Right ventricle myocardium inferior (tissue), 1 donor: Measurements from ENCODE around the gene FAM81A. TPM values are rescaled to one million over a fixed set of nuclear protein-coding genes. Genes with fewer than 3 reads are reported as not detected.
"Not testable (repeated sequence)": the region's sequence is repeated elsewhere in the genome, so short reads cannot be mapped to it uniquely, and the experiment has no call there.

Source experiments
- ATAC-seq: fragments of 200-7000 bp; cut with Tn5 transposase; one replicate; pipeline ENCODE4 v1.9.1; 2020; ENCODE audit warnings: mild to moderate bottlenecking, moderate library complexity
- DNase-seq: peaks from one replicate; pipeline ENCODE4 v3.0.0; 2021; ENCODE audit errors: missing footprints
- intact Hi-C: fragments of 100-400 bp; cut with DNase I; formaldehyde crosslinking; loops from one replicate; pipeline ENCODE4 v1.11.0; 2022
- long read RNA-seq: library from polyadenylated mRNA; unstranded; transcript quantifications from one replicate; pipeline ENCODE4 v2.0.0, GENCODE V29; 2021
- total RNA-seq: library from RNA; stranded (reverse); fragmentation: NEBNext Ultra II Directional; extraction: Animal tissue kit (Norgen Biotek cat#: 25700); gene quantifications from one replicate; pipeline ENCODE4 v1.2.1, GENCODE V29; 2021
- donor health status: DM: no; HTN: yes; CAD: no; lungs with severe emphysema.

The FAM81A gene
- 11.0 TPM for total RNA-seq
- long read RNA-seq, partial matches to known transcripts, result 2 of 6 reads
- long read RNA-seq, other reads (novel, unspliced or antisense), result 0 of 6 reads

- DNase-seq (peak; percentile 92), ATAC-seq (peak; percentile 94)
- intact Hi-C loops, result loop anchor here (2.0 to 5.0 kb wide), 3 partner anchors 54 to 666 kb away; partner anchors contain the start of genes MINDY2 and MYO1E
These were observed at the start of gene FAM81A for GRCh38 chr15:59437817-59438624. TSS of gene FAM81A (plus strand) at chr15:59438186. CDS start at chr15:59458627, 20,441 bp downstream.

- ATAC-seq, result peak; percentile 31
- intact Hi-C loops, result no loop called here
These were observed 49.3 kb upstream of the FAM81A start for GRCh38 chr15:59388670-59389069.

GRCh38 chr15:59392299-59392698, 45.7 kb upstream of the FAM81A start:
- intact Hi-C loops, result no loop called here
- ATAC-seq (no peak), DNase-seq (no peak)

More at GRCh38 chr15:59388670-59389069, 49.3 kb upstream of the FAM81A start:
- DNase-seq, result no peak

- intact Hi-C loops, result no loop called here
- ATAC-seq (no peak), DNase-seq (no peak)
These were observed 43.8 kb upstream of the FAM81A start for GRCh38 chr15:59394166-59394661.

GRCh38 chr15:59396211-59396610, 41.8 kb upstream of the FAM81A start:
- ATAC-seq (no peak), DNase-seq (no peak)
- intact Hi-C loops, result no loop called here

GRCh38 chr15:59396679-59397078, 41.3 kb upstream of the FAM81A start:
- intact Hi-C loops, result no loop called here
- no peak for ATAC-seq
- DNase-seq, result no peak

GRCh38 chr15:59398220-59398619, 39.8 kb upstream of the FAM81A start:
- no peak for ATAC-seq
- no peak for DNase-seq

GRCh38 chr15:59399465-59400102, 38.4 kb upstream of the FAM81A start:
- intact Hi-C loops, result no loop called here
- no peak for DNase-seq
- peak; percentile 46 for ATAC-seq

More at GRCh38 chr15:59398220-59398619, 39.8 kb upstream of the FAM81A start:
- intact Hi-C loops, result no loop called here

GRCh38 chr15:59400103-59400813, 37.7 kb upstream of the FAM81A start:
- no peak for ATAC-seq
- intact Hi-C loops, result no loop called here

GRCh38 chr15:59401051-59401823, 36.7 kb upstream of the FAM81A start:
- DNase-seq, intact Hi-C loops, ATAC-seq: not testable (repeated sequence)

More at GRCh38 chr15:59400103-59400813, 37.7 kb upstream of the FAM81A start:
- no peak for DNase-seq

- intact Hi-C loops, result no loop called here
- DNase-seq (no peak), ATAC-seq (no peak)
These were observed 36.0 kb upstream of the FAM81A start for GRCh38 chr15:59401824-59402569.

GRCh38 chr15:59405079-59405478, 32.9 kb upstream of the FAM81A start:
- ATAC-seq, result no peak

GRCh38 chr15:59406446-59406845, 31.5 kb upstream of the FAM81A start:
- intact Hi-C loops, result no loop called here
- ATAC-seq (no peak), DNase-seq (no peak)

More at GRCh38 chr15:59405079-59405478, 32.9 kb upstream of the FAM81A start:
- no peak for DNase-seq
- intact Hi-C loops, result no loop called here

GRCh38 chr15:59407946-59408345, 30.0 kb upstream of the FAM81A start:
- intact Hi-C loops, result no loop called here
- ATAC-seq, result no peak

GRCh38 chr15:59410391-59410896, 27.5 kb upstream of the FAM81A start:
- DNase-seq, result no peak
- no peak for ATAC-seq
- intact Hi-C loops, result no loop called here

More at GRCh38 chr15:59407946-59408345, 30.0 kb upstream of the FAM81A start:
- DNase-seq, result no peak

- DNase-seq (no peak), ATAC-seq (no peak)
- intact Hi-C loops, result no loop called here
These were observed 24.4 kb upstream of the FAM81A start for GRCh38 chr15:59413577-59413976.

- ATAC-seq (no peak), DNase-seq (no peak)
- intact Hi-C loops, result no loop called here
These were observed 21.2 kb upstream of the FAM81A start for GRCh38 chr15:59416816-59417215.
